SK-N-SH treated with all-trans-retinoic acid at 6 μM for 48 hours (cell line): ENCODE data around the gene ACP3.
A peak's percentile ranks its signal among the peaks of the same experiment; 100 is the strongest.

Experiments used
- ATAC-seq: fragments of 200-7000 bp; cut with Tn5 transposase; 3 replicates; pipeline ENCODE4 v1.9.1; 2020; ENCODE audit warnings: mild to moderate bottlenecking, moderate library complexity
- ARNTL ChIP-seq: fragments of 450-650 bp; formaldehyde crosslinking; IDR thresholded peaks from 2 replicates; pipeline ENCODE4 v1.5.0; 2020; ENCODE audit warnings: low read depth, mild to moderate bottlenecking, moderate library complexity, borderline replicate concordance
- CSDC2 ChIP-seq: fragments of 250-450 bp; sonication (Bioruptor Pico); IDR thresholded peaks from 2 replicates; pipeline ENCODE4 v1.5.0; 2020; ENCODE audit warnings: mild to moderate bottlenecking, moderate library complexity
- ESRRG ChIP-seq: fragments of 250-450 bp; sonication (Bioruptor Pico); IDR thresholded peaks from 2 replicates; pipeline ENCODE4 v1.6.1; 2021; ENCODE audit warnings: mild to moderate bottlenecking
- ISL1 ChIP-seq: fragments of 250-450 bp; sonication (Bioruptor Pico); IDR thresholded peaks from 2 replicates; pipeline ENCODE4 v2.1.2; 2022; ENCODE audit warnings: mild to moderate bottlenecking, moderate library complexity
- OSR1 ChIP-seq: fragments of 250-450 bp; sonication (Bioruptor Pico); IDR thresholded peaks from 2 replicates; pipeline ENCODE4 v1.8.0; 2022; ENCODE audit warnings: moderate library complexity, mild to moderate bottlenecking, inconsistent platforms
- POU6F1 ChIP-seq: fragments of 250-450 bp; sonication (Bioruptor Pico); IDR thresholded peaks from 2 replicates; pipeline ENCODE4 v1.8.0; 2021; ENCODE audit warnings: low read depth, mild to moderate bottlenecking, moderate library complexity, borderline replicate concordance
- PPARA ChIP-seq: fragments of 250-450 bp; sonication (Bioruptor Pico); IDR thresholded peaks from 2 replicates; pipeline ENCODE4 v1.5.0; 2020; ENCODE audit warnings: mild to moderate bottlenecking, borderline replicate concordance
- SNAI2 ChIP-seq: fragments of 250-450 bp; sonication (Bioruptor Pico); IDR thresholded peaks from 2 replicates; pipeline ENCODE4 v1.5.0; 2020; ENCODE audit warnings: mild to moderate bottlenecking, moderate library complexity
- TCF4 ChIP-seq: fragments of 250-450 bp; sonication (Bioruptor Pico); IDR thresholded peaks from 2 replicates; pipeline ENCODE4 v1.8.0; 2021; ENCODE audit warnings: mild to moderate bottlenecking, moderate library complexity, borderline replicate concordance
- TOX ChIP-seq: fragments of 250-450 bp; sonication (Bioruptor Pico); IDR thresholded peaks from 2 replicates; pipeline ENCODE4 v1.8.0; 2021; ENCODE audit warnings: mild to moderate bottlenecking, moderate library complexity, borderline replicate concordance
- TSHZ2 ChIP-seq: fragments of 250-450 bp; sonication (Bioruptor Pico); IDR thresholded peaks from 2 replicates; pipeline ENCODE4 v1.5.0; 2020; ENCODE audit warnings: mild to moderate bottlenecking, moderate library complexity
- ZC3H10 ChIP-seq: fragments of 250-450 bp; sonication (Bioruptor Pico); IDR thresholded peaks from 2 replicates; pipeline ENCODE4 v1.5.1; 2021; ENCODE audit warnings: mild to moderate bottlenecking, moderate library complexity
- ZFP3 ChIP-seq: fragments of 250-450 bp; sonication (Bioruptor Pico); IDR thresholded peaks from 2 replicates; pipeline ENCODE4 v1.5.0; 2020; ENCODE audit warnings: mild to moderate bottlenecking, moderate library complexity
- ZFP30 ChIP-seq: fragments of 450-650 bp; formaldehyde crosslinking; IDR thresholded peaks from 2 replicates; pipeline ENCODE4 v1.5.0; 2022; ENCODE audit warnings: mild to moderate bottlenecking, moderate library complexity
- ZNF70 ChIP-seq: fragments of 450-650 bp; formaldehyde crosslinking; IDR thresholded peaks from 2 replicates; pipeline ENCODE4 v1.5.0; 2020; ENCODE audit warnings: mild to moderate bottlenecking, moderate library complexity
- ZNF8 ChIP-seq: fragments of 450-650 bp; formaldehyde crosslinking; IDR thresholded peaks from 2 replicates; pipeline ENCODE4 v1.5.0; 2020; ENCODE audit warnings: mild to moderate bottlenecking, moderate library complexity
- TF ChIP-seq, protein P1 (sequence below): fragments of 250-450 bp; sonication (Bioruptor Pico); IDR thresholded peaks from 2 replicates; pipeline ENCODE4 v1.5.1; 2020; ENCODE audit warnings: low read depth, mild to moderate bottlenecking, moderate library complexity
- TF ChIP-seq, protein P2 (sequence below): fragments of 250-450 bp; sonication (Bioruptor Pico); IDR thresholded peaks from 2 replicates; pipeline ENCODE4 v1.8.0; 2020; ENCODE audit warnings: mild to moderate bottlenecking, moderate library complexity, borderline replicate concordance
- TF ChIP-seq, protein P3 (sequence below): fragments of 250-450 bp; sonication (Bioruptor Pico); IDR thresholded peaks from 2 replicates; pipeline ENCODE4 v1.5.1; 2021; ENCODE audit warnings: mild to moderate bottlenecking, moderate library complexity

ACP3 gene

DNA sequence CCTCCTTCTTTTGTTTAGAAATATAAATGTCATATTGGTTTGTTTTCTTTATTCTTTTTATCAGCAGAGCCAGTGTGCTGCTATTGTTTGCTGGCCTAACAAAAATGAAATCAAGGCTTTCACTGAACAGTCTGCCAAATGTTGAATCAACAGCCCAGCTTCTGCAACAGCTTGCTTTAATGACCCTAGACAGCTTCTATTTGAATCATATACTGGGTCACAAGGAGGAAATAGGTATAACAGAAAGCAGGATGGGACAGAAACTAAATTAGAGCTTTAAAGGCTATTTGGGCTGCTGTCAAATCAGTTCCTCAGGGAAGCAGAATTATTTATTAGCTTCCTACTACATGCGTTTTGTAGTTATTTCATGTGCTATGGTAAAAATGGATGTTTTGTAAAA lies 88.0 kb downstream of the ACP3 start:
- no peak for TF ChIP-seq TOX (CRISPR knock-in tag)
- peak; percentile 25; the same call in 1 of the 2 replicates for TF ChIP-seq TCF4 (CRISPR knock-in tag)
- TF ChIP-seq, protein P1, sequence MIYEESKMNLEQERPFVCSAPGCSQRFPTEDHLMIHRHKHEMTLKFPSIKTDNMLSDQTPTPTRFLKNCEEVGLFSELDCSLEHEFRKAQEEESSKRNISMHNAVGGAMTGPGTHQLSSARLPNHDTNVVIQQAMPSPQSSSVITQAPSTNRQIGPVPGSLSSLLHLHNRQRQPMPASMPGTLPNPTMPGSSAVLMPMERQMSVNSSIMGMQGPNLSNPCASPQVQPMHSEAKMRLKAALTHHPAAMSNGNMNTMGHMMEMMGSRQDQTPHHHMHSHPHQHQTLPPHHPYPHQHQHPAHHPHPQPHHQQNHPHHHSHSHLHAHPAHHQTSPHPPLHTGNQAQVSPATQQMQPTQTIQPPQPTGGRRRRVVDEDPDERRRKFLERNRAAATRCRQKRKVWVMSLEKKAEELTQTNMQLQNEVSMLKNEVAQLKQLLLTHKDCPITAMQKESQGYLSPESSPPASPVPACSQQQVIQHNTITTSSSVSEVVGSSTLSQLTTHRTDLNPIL (CRISPR knock-in tag), result no peak
- TF ChIP-seq ZC3H10 (CRISPR knock-in tag), result peak; percentile 74
- no peak for TF ChIP-seq CSDC2 (CRISPR knock-in tag)
- no peak for TF ChIP-seq POU6F1 (CRISPR knock-in tag)
- TF ChIP-seq ZNF70, result no peak
- TF ChIP-seq SNAI2 (CRISPR knock-in tag), result no peak
- TF ChIP-seq TSHZ2 (CRISPR knock-in tag), result 0 out of 2 replicates have a peak, but pooled peaks have one; percentile 56
- peak; percentile 93 for ATAC-seq

DNA sequence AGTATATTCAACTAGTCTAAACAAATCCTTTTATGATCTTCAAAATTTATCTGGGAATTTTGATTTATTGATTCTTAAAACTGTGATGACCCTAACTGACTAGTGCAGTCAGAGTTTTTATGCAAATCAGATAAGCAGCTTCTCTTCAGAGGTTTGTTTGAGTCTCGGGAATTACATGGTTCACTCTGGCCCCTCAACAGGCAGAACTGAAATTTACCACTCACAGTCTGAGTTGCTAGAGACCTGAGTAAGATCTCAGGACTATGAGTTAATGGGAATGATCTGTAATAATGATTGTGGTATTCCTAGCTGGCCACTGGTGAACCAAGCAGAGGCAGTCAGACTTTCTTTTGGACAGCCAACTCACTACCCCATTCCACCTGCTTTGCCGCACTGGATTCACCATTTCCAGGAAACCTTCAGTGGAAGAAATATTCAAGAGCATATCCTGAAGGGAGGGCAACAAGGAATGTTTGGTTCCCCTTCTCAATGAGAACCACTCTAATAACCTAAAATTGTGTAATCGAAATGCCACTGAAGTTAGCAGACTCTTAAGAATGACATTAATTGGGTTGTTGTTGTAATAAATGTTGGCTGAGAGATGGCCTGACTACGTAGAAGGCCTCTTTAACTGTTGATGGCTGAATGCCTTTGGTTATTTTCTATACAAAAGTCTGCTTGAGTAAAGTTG lies 88.5 kb downstream of the ACP3 start:
- ATAC-seq, result peak; percentile 65

DNA sequence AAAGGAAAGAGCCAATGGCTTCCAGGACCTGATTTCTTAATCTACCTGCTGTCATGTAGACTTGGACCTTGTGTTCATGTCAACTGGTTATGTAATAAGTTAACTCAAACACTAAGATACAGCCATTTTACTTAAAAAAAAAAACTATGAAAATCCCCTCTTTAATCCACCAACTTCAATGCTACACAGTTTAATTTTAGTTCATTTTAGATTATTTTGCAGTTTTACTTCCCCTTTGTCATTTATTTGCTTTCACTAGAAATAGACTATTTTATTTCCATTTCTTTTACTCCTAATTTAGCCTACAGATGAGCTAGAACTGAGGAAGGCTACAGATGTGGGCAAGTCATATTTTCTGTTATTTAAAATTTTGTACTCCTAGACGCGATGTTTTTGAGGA lies 89.4 kb downstream of the ACP3 start:
- ATAC-seq, result no peak
- TF ChIP-seq, protein P2, sequence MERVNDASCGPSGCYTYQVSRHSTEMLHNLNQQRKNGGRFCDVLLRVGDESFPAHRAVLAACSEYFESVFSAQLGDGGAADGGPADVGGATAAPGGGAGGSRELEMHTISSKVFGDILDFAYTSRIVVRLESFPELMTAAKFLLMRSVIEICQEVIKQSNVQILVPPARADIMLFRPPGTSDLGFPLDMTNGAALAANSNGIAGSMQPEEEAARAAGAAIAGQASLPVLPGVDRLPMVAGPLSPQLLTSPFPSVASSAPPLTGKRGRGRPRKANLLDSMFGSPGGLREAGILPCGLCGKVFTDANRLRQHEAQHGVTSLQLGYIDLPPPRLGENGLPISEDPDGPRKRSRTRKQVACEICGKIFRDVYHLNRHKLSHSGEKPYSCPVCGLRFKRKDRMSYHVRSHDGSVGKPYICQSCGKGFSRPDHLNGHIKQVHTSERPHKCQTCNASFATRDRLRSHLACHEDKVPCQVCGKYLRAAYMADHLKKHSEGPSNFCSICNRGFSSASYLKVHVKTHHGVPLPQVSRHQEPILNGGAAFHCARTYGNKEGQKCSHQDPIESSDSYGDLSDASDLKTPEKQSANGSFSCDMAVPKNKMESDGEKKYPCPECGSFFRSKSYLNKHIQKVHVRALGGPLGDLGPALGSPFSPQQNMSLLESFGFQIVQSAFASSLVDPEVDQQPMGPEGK (CRISPR knock-in tag), result no peak
- TF ChIP-seq ZNF70 (no peak), PPARA (CRISPR knock-in tag) (no peak), ZC3H10 (CRISPR knock-in tag) (no peak), ZNF8 (CRISPR knock-in tag) (no peak), ARNTL (CRISPR knock-in tag) (no peak), ZFP30 (no peak), ZFP3 (no peak), SNAI2 (CRISPR knock-in tag) (no peak)
- TF ChIP-seq, protein P3, sequence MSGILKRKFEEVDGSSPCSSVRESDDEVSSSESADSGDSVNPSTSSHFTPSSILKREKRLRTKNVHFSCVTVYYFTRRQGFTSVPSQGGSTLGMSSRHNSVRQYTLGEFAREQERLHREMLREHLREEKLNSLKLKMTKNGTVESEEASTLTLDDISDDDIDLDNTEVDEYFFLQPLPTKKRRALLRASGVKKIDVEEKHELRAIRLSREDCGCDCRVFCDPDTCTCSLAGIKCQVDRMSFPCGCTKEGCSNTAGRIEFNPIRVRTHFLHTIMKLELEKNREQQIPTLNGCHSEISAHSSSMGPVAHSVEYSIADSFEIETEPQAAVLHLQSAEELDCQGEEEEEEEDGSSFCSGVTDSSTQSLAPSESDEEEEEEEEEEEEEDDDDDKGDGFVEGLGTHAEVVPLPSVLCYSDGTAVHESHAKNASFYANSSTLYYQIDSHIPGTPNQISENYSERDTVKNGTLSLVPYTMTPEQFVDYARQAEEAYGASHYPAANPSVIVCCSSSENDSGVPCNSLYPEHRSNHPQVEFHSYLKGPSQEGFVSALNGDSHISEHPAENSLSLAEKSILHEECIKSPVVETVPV (CRISPR knock-in tag), result no peak

More for the DNA sequence above, 88.5 kb downstream of the ACP3 start:
- no peak for TF ChIP-seq ESRRG (CRISPR knock-in tag)
- TF ChIP-seq ZC3H10 (CRISPR knock-in tag), result no peak
- TF ChIP-seq OSR1 (CRISPR knock-in tag), result no peak
- no peak for TF ChIP-seq TCF4 (CRISPR knock-in tag)
- TF ChIP-seq ZFP3, result no peak
- TF ChIP-seq ISL1 (CRISPR knock-in tag), result peak; percentile 66
- no peak for TF ChIP-seq PPARA (CRISPR knock-in tag)
- TF ChIP-seq, all 23 proteins: peak for 1
